ENCODE measurements around the gene TENM3. TPM values are rescaled to one million over a fixed set of nuclear protein-coding genes. Genes with fewer than 3 reads are reported as not detected.

The TENM3 gene
- total RNA-seq, 2 experiments from 2014 or later = not detected

DNA sequence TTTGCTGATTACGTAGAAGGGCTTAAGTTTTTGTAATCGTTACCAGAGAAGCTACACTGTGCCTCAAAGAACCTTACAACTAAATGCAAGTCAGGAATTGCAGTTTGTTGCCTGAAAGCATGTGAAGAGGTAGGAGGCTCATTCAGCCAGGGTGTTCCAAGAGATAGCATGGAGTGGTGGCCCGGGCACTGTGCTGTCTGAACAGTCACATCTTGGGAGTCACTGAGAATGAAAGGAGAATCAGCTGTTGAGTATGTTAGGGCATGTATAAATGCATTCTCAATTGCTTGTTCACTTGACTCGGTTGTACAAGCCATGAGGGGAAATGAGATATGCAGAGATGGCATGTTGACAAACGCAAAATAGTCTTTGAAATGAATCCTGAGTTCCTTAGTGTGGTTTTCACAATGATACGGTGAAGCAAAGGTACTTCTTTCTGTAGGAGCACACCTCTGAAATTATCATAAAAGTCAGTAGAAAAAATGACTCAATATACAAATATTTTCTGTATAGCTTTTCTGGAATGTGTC lies 513.0 kb downstream of the TENM3 start:
- H3K9me3 Mint-ChIP-seq = no peaks in the 10 kb centered on the region
- intact Hi-C loops (cut with micrococcal nuclease) = no loop called here
- CTCF ChIA-PET = no interaction called here
- H3K36me3 Mint-ChIP-seq (ENCODE audit: low read depth) = no peaks in the 10 kb centered on the region
- H3K27me3 Mint-ChIP-seq (ENCODE audit: low read depth) = peaks cover 3% of the 10 kb centered on the region
- H3K4me1 Mint-ChIP-seq (ENCODE audit: low read depth) = no peaks in the 10 kb centered on the region
- no peak overlapping the region for H3K4me3 Mint-ChIP-seq
- no peak overlapping the region for H3K27ac Mint-ChIP-seq
- no peak for DNase-seq

DNA sequence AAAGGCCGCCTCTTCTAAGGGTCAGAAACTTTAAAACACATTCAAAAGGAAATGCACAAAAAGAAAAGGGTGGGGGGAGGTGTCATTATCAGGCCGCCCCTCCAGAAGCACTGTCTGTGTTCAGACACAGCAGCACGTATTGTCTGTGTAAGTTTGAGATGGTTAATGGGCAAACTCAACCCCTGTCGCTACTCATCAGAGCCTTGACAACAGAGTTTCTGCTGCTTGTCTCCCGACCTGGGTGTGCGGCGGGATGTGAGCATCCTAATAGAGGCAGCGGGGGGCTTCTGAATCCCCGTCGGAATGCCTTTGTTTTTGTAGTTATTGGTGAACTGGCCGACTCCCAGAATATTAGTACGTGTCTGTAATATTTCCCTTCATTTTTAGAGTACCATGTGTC lies 515.1 kb downstream of the TENM3 start:
- peaks cover 2% of the 10 kb centered on the region for H3K27me3 Mint-ChIP-seq (ENCODE audit: low read depth)
- no peak overlapping the region for H3K4me3 Mint-ChIP-seq
- no peaks in the 10 kb centered on the region for H3K4me1 Mint-ChIP-seq (ENCODE audit: low read depth)
- H3K27ac Mint-ChIP-seq = no peak overlapping the region
- no peaks in the 10 kb centered on the region for H3K36me3 Mint-ChIP-seq (ENCODE audit: low read depth)
- H3K9me3 Mint-ChIP-seq = no peaks in the 10 kb centered on the region
- intact Hi-C loops (cut with micrococcal nuclease) = no loop called here
- CTCF ChIA-PET = no interaction called here
- no peak for DNase-seq

- Mint-ChIP-seq H3K9me3 (no peaks in the 10 kb centered on the region), H3K27me3 (ENCODE audit: low read depth) (peaks cover 2% of the 10 kb centered on the region), H3K36me3 (ENCODE audit: low read depth) (no peaks in the 10 kb centered on the region), H3K4me3 (no peak overlapping the region), H3K27ac (no peak overlapping the region), H3K4me1 (ENCODE audit: low read depth) (no peaks in the 10 kb centered on the region)
- DNase-seq = no peak
- CTCF ChIA-PET = no interaction called here
- intact Hi-C loops (cut with micrococcal nuclease) = no loop called here
Observed at GRCh38 chr4:182760551-182761043, 517.4 kb downstream of the TENM3 start.

DNA sequence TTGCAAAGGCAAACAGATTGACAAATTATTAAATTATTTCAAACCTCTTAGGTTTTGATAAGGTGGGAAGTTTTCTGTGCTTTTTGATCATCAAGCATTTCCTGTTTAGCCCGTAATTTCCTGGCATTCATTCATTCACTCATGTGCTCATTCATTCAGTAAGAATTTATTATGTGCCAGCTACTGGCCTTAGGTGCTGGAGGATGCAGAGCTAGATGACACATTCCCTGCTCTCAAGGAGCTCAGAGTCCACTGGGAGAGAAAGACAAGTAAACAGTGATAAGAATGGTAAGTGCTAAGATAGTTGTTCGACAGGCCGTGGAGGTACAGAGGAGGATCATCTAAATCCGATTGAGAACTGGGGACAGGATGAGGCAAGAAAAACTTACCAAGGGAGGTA lies 520.9 kb downstream of the TENM3 start:
- Mint-ChIP-seq H3K27ac (no peak overlapping the region), H3K36me3 (ENCODE audit: low read depth) (no peaks in the 10 kb centered on the region), H3K4me3 (no peak overlapping the region), H3K9me3 (no peaks in the 10 kb centered on the region), H3K27me3 (ENCODE audit: low read depth) (peaks cover 2% of the 10 kb centered on the region), H3K4me1 (ENCODE audit: low read depth) (no peaks in the 10 kb centered on the region)
- intact Hi-C loops (cut with micrococcal nuclease) = no loop called here
- CTCF ChIA-PET = no interaction called here
- no peak for DNase-seq

- no peak for DNase-seq
- H3K4me3 Mint-ChIP-seq = no peak overlapping the region
- intact Hi-C loops (cut with micrococcal nuclease) = no loop called here
- no peaks in the 10 kb centered on the region for H3K9me3 Mint-ChIP-seq
- H3K27me3 Mint-ChIP-seq (ENCODE audit: low read depth) = peaks cover 2% of the 10 kb centered on the region
- CTCF ChIA-PET = no interaction called here
- H3K27ac Mint-ChIP-seq = no peak overlapping the region
- H3K36me3 Mint-ChIP-seq (ENCODE audit: low read depth) = no peaks in the 10 kb centered on the region
- no peaks in the 10 kb centered on the region for H3K4me1 Mint-ChIP-seq (ENCODE audit: low read depth)
Observed at GRCh38 chr4:182764642-182765041, 521.4 kb downstream of the TENM3 start.

DNA sequence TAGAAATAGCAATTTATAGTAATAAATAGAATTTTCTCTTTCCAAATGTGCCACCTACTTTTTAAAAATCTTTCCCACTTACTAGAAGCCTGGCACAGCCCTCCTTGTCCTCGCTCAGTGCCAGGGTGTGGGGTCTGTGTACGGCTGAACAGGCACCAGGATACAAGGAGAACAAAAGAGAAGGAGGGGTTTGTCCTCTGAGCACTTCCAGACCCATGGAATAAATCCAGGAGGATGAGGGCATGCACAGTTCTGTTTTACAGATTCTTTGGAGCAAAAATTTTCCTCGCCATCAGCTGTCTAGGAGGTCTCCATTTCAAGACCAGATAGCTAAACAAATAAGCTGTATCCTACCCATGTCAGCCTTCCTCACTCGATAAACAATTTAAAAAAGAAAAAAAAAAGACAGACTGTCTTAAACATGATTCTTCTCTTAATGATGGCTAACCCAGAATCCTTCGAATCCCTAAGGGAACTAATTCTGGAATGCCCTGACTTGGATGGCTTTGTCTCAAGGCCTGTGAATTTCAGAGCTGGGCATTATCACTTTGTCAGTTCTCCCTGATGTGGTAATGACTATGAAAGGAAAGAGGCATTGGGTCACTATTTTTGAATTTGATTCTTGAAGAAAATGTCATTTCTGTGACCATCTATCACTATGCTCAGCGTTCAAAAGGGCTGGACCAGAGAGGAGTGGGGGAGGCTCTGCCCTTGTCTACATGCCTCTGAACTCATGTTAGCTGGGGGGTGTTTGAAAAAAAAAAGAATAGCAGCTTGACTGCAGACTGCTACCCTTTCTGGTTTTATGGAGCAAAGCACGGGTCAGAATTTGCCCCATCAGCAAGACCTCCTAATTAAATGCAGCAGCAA lies 523.0 kb downstream of the TENM3 start:
- no peaks in the 10 kb centered on the region for H3K36me3 Mint-ChIP-seq (ENCODE audit: low read depth)
- peaks cover 2% of the 10 kb centered on the region for H3K27me3 Mint-ChIP-seq (ENCODE audit: low read depth)
- no peak overlapping the region for H3K4me3 Mint-ChIP-seq
- intact Hi-C loops (cut with micrococcal nuclease) = no loop called here
- no peak for DNase-seq
- no peaks in the 10 kb centered on the region for H3K4me1 Mint-ChIP-seq (ENCODE audit: low read depth)
- no peak overlapping the region for H3K27ac Mint-ChIP-seq
- CTCF ChIA-PET = no interaction called here
- no peaks in the 10 kb centered on the region for H3K9me3 Mint-ChIP-seq

- peaks cover 2% of the 10 kb centered on the region for H3K27me3 Mint-ChIP-seq (ENCODE audit: low read depth)
- H3K9me3 Mint-ChIP-seq = no peaks in the 10 kb centered on the region
- H3K4me1 Mint-ChIP-seq (ENCODE audit: low read depth) = no peaks in the 10 kb centered on the region
- intact Hi-C loops (cut with micrococcal nuclease) = no loop called here
- no peak overlapping the region for H3K4me3 Mint-ChIP-seq
- no peaks in the 10 kb centered on the region for H3K36me3 Mint-ChIP-seq (ENCODE audit: low read depth)
- H3K27ac Mint-ChIP-seq = no peak overlapping the region
- CTCF ChIA-PET = no interaction called here
- DNase-seq = no peak
Observed at GRCh38 chr4:182766857-182767250, 523.7 kb downstream of the TENM3 start.

DNA sequence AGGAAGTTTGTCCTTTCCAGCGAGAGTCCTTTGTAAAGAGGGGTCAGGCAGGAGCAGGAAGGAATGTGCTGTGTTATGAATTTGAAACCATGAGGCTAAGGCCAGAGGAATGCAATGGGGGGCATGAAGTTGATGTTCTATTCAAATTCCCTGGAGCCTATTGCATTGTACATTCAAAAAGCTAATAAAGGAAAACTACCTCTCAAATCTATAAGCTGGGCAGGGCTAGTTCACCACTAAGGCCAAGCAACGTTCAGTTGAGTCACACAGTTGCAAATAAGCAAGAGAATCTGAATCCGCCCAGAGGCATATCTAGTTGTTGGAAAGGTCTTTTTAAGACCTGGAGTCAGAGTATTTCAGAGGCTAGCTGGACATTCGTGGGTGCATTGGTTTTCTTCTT lies 525.6 kb downstream of the TENM3 start:
- Mint-ChIP-seq H3K27me3 (ENCODE audit: low read depth) (no peaks in the 10 kb centered on the region), H3K4me1 (ENCODE audit: low read depth) (no peaks in the 10 kb centered on the region), H3K27ac (no peak overlapping the region), H3K4me3 (no peak overlapping the region), H3K36me3 (ENCODE audit: low read depth) (no peaks in the 10 kb centered on the region), H3K9me3 (no peaks in the 10 kb centered on the region)
- intact Hi-C loops (cut with micrococcal nuclease) = no loop called here
- DNase-seq = no peak
- CTCF ChIA-PET = interaction anchor here (0.7 kb wide), 1 partner anchor 32 kb away, joined by 3 read pairs; no protein-coding TSS in a partner anchor

- intact Hi-C loops (cut with micrococcal nuclease) = no loop called here
- Mint-ChIP-seq H3K27me3 (ENCODE audit: low read depth) (no peaks in the 10 kb centered on the region), H3K9me3 (no peaks in the 10 kb centered on the region), H3K4me1 (ENCODE audit: low read depth) (no peaks in the 10 kb centered on the region), H3K36me3 (ENCODE audit: low read depth) (no peaks in the 10 kb centered on the region), H3K27ac (no peak overlapping the region), H3K4me3 (no peak overlapping the region)
- CTCF ChIA-PET = no interaction called here
- no peak for DNase-seq
Observed at GRCh38 chr4:182770259-182770995, 527.2 kb downstream of the TENM3 start.

- intact Hi-C loops (cut with micrococcal nuclease) = no loop called here
- CTCF ChIA-PET = no interaction called here
- Mint-ChIP-seq H3K36me3 (ENCODE audit: low read depth) (no peaks in the 10 kb centered on the region), H3K9me3 (no peaks in the 10 kb centered on the region), H3K4me1 (ENCODE audit: low read depth) (no peaks in the 10 kb centered on the region), H3K27me3 (ENCODE audit: low read depth) (no peaks in the 10 kb centered on the region), H3K27ac (no peak overlapping the region), H3K4me3 (no peak overlapping the region)
- no peak for DNase-seq
Observed at GRCh38 chr4:182770996-182771514, 527.9 kb downstream of the TENM3 start.

DNA sequence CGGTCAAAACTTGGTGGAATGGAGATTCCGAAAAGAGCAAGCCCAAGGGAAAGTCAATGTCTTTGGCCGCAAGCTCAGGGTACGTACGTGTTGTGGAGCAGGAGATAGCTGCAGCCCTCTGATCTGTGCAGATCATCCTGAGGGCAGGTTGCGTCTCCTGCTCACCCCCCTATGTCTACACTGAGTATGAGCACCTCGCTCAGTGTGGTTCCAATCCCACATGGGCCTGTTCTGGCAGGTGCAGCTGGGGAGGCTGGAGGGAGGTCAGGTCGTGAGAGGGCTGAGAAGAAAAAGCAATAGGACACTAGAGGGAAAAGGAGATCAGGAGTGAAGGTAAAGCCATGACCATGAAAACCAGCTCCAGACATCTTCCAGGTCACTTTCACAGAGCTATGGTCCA lies 531.9 kb downstream of the TENM3 start:
- no peaks in the 10 kb centered on the region for H3K36me3 Mint-ChIP-seq (ENCODE audit: low read depth)
- CTCF ChIA-PET = interaction anchor here (0.6 kb wide), 1 partner anchor 27 kb away, joined by 3 read pairs; no protein-coding TSS in a partner anchor

GRCh38 chr4:182776376-182777105 lies 533.3 kb downstream of the TENM3 start:
- Mint-ChIP-seq H3K4me1 (ENCODE audit: low read depth) (no peaks in the 10 kb centered on the region), H3K4me3 (no peak overlapping the region)
- CTCF ChIA-PET = no interaction called here

More for the DNA sequence above, 531.9 kb downstream of the TENM3 start:
- H3K27me3 Mint-ChIP-seq (ENCODE audit: low read depth) = no peaks in the 10 kb centered on the region
- H3K4me1 Mint-ChIP-seq (ENCODE audit: low read depth) = no peaks in the 10 kb centered on the region
- H3K27ac Mint-ChIP-seq = no peak overlapping the region
- no peaks in the 10 kb centered on the region for H3K9me3 Mint-ChIP-seq
- H3K4me3 Mint-ChIP-seq = no peak overlapping the region
- no peak for DNase-seq
- intact Hi-C loops (cut with micrococcal nuclease) = no loop called here

More at GRCh38 chr4:182776376-182777105, 533.3 kb downstream of the TENM3 start:
- intact Hi-C loops (cut with micrococcal nuclease) = no loop called here
- DNase-seq = no peak
- Mint-ChIP-seq H3K27ac (no peak overlapping the region), H3K36me3 (ENCODE audit: low read depth) (no peaks in the 10 kb centered on the region), H3K9me3 (no peaks in the 10 kb centered on the region), H3K27me3 (ENCODE audit: low read depth) (no peaks in the 10 kb centered on the region)
